GM06990 (cell line): Measurements from ENCODE around the gene MB21D2.

ENCODE experiments used
- DNase-seq: peaks from one replicate; pipeline ENCODE4 v3.0.0-alpha.2; 2011; ENCODE audit not compliant: insufficient read length; ENCODE audit errors: extremely low read depth
- H3K27me3 ChIP-seq: replicated peaks from 2 replicates; pipeline ENCODE4 v1.6.0; 2011; ENCODE audit warnings: low read length; ENCODE audit not compliant: control insufficient read depth, insufficient read depth
- H3K36me3 ChIP-seq: 2 replicates; pipeline ENCODE4 v1.5.1; 2011; ENCODE audit warnings: low read length; ENCODE audit not compliant: control insufficient read depth, insufficient read depth
- H3K4me3 ChIP-seq: replicated peaks from 2 replicates; pipeline ENCODE4 v1.5.1; 2011; ENCODE audit warnings: low read depth, mild to moderate bottlenecking, control low read depth, low read length
- CTCF ChIP-seq: IDR thresholded peaks from 2 replicates; pipeline ENCODE4 v1.5.1; 2011; ENCODE audit warnings: low read length, control low read depth, mild to moderate bottlenecking, inconsistent platforms; ENCODE audit not compliant: insufficient read depth, poor library complexity, severe bottlenecking

MB21D2 gene

GRCh38 chr3:192825216-192825615 lies 92.4 kb downstream of the MB21D2 start:
- Histone ChIP-seq H3K27me3 (no peaks in the 10 kb centered on the region), H3K4me3 (no peak overlapping the region), H3K36me3 (no peaks in the 10 kb centered on the region)
- no peak for DNase-seq
- TF ChIP-seq CTCF = no peak

- H3K27me3 ChIP-seq = no peaks in the 10 kb centered on the region
- no peaks in the 10 kb centered on the region for H3K36me3 ChIP-seq
- TF ChIP-seq CTCF = no peak
- no peak overlapping the region for H3K4me3 ChIP-seq
- no peak for DNase-seq
These were observed 93.3 kb downstream of the MB21D2 start for GRCh38 chr3:192824313-192824712.

GRCh38 chr3:192821161-192821560 lies 96.5 kb downstream of the MB21D2 start:
- Histone ChIP-seq H3K4me3 (no peak overlapping the region), H3K27me3 (no peaks in the 10 kb centered on the region), H3K36me3 (no peaks in the 10 kb centered on the region)
- TF ChIP-seq CTCF = no peak
- no peak for DNase-seq

GRCh38 chr3:192820161-192820560 lies 97.5 kb downstream of the MB21D2 start:
- DNase-seq = no peak
- Histone ChIP-seq H3K27me3 (no peaks in the 10 kb centered on the region), H3K4me3 (no peak overlapping the region), H3K36me3 (no peaks in the 10 kb centered on the region)
- no peak for TF ChIP-seq CTCF

GRCh38 chr3:192819001-192819569 lies 98.6 kb downstream of the MB21D2 start:
- TF ChIP-seq CTCF = no peak
- Histone ChIP-seq H3K4me3 (no peak overlapping the region), H3K27me3 (no peaks in the 10 kb centered on the region), H3K36me3 (no peaks in the 10 kb centered on the region)
- DNase-seq = peak; percentile 56

GRCh38 chr3:192818126-192818525 lies 99.5 kb downstream of the MB21D2 start:
- Histone ChIP-seq H3K36me3 (no peaks in the 10 kb centered on the region), H3K27me3 (no peaks in the 10 kb centered on the region), H3K4me3 (no peak overlapping the region)
- no peak for TF ChIP-seq CTCF
- no peak for DNase-seq
